IMR-90 (cell line): Measurements from ENCODE around the gene CLEC14A. TPM values are rescaled to one million over a fixed set of nuclear protein-coding genes. Genes with fewer than 3 reads are reported as not detected.

Experiments used
- ATAC-seq: fragments of 200-7000 bp; cut with Tn5 transposase; 2 replicates; pipeline ENCODE4 v1.9.1; 2020; ENCODE audit warnings: low read depth, mild to moderate bottlenecking, moderate library complexity
- BruUV-seq: library from RNA; stranded (reverse); fragments of 400-500 nt; replicated peaks from 2 replicates; lab custom pipeline; 2021; lab: Mats Ljungman, UMichigan
- CTCF ChIA-PET: fragments of 300-600 bp; formaldehyde crosslinking; extraction: SDS; loops from one replicate; lab custom pipeline; 2021; ENCODE audit warnings: antibody characterized with exemption; lab: Yijun Ruan, JAX
- POLR2A ChIA-PET: fragments of 300-600 bp; sonication (Branson Sonifier 250); formaldehyde crosslinking; loops from one replicate; lab custom pipeline; 2022; ENCODE audit warnings: antibody characterized with exemption; ENCODE audit not compliant: unreplicated experiment; lab: Charles Lee
- DNase-seq: peaks from one replicate; pipeline ENCODE4 v3.0.0; 2013
- H2AFZ ChIP-seq: replicated peaks from 2 replicates; pipeline ENCODE3; 2013; ENCODE audit warnings: low read length, mild to moderate bottlenecking; ENCODE audit not compliant: poor library complexity
- H2AK5ac ChIP-seq: 2 replicates; pipeline ENCODE4 v1.6.1; 2013; ENCODE audit warnings: low read depth, low read length, inconsistent platforms
- H2AK9ac ChIP-seq: replicated peaks from 2 replicates; pipeline ENCODE3; 2013; ENCODE audit warnings: mild to moderate bottlenecking, low read depth, low read length, moderate library complexity; ENCODE audit not compliant: poor library complexity
- H2BK120ac ChIP-seq: 2 replicates; pipeline ENCODE4 v1.6.1; 2013; ENCODE audit warnings: low read depth, low read length, inconsistent platforms
- H2BK15ac ChIP-seq: 3 replicates; pipeline ENCODE4 v1.6.1; 2013; ENCODE audit warnings: low read depth, low read length, inconsistent platforms
- H2BK20ac ChIP-seq: 2 replicates; pipeline ENCODE4 v1.6.1; 2013; ENCODE audit warnings: low read depth, mild to moderate bottlenecking, inconsistent platforms, low read length, moderate library complexity
- H2BK5ac ChIP-seq: 2 replicates; pipeline ENCODE4 v1.6.1; 2013; ENCODE audit warnings: mild to moderate bottlenecking, low read depth, low read length, inconsistent platforms; ENCODE audit not compliant: poor library complexity, severe bottlenecking
- H3K14ac ChIP-seq: replicated peaks from 2 replicates; pipeline ENCODE4 v1.6.1; 2013; ENCODE audit warnings: low read depth, low read length, inconsistent platforms
- H3K18ac ChIP-seq: 2 replicates; pipeline ENCODE4 v1.6.1; 2013; ENCODE audit warnings: low read depth, low read length, control low read depth
- H3K23ac ChIP-seq: 2 replicates; pipeline ENCODE4 v1.6.1; 2013; ENCODE audit warnings: low read depth, low read length, inconsistent platforms
- H3K27ac ChIP-seq: 2 replicates; pipeline ENCODE4 v1.5.1; 2013; ENCODE audit warnings: mild to moderate bottlenecking, control low read depth, low read length; ENCODE audit not compliant: insufficient read depth
- H3K27me3 ChIP-seq: 2 replicates; pipeline ENCODE4 v1.6.1; 2013; ENCODE audit warnings: low read length; ENCODE audit not compliant: control insufficient read depth, insufficient read depth
- H3K36me3 ChIP-seq: 2 replicates; pipeline ENCODE4 v1.6.1; 2013; ENCODE audit warnings: low read length, mixed read lengths; ENCODE audit not compliant: control insufficient read depth, insufficient read depth
- H3K4ac ChIP-seq: 2 replicates; pipeline ENCODE4 v1.6.1; 2013; ENCODE audit warnings: low read depth, low read length, inconsistent platforms
- H3K4me1 ChIP-seq: 2 replicates; pipeline ENCODE4 v1.6.1; 2013; ENCODE audit warnings: low read length, mixed read lengths; ENCODE audit not compliant: control insufficient read depth, insufficient read depth
- H3K4me2 ChIP-seq: 2 replicates; pipeline ENCODE4 v1.6.1; 2013; ENCODE audit warnings: low read depth, mild to moderate bottlenecking, control low read depth, low read length, moderate library complexity
- H3K4me3 ChIP-seq: 2 replicates; pipeline ENCODE4 v1.5.1; 2013; ENCODE audit warnings: low read depth, mild to moderate bottlenecking, control low read depth, low read length, moderate library complexity; ENCODE audit not compliant: insufficient read depth
- H3K56ac ChIP-seq: 2 replicates; pipeline ENCODE4 v1.6.1; 2013; ENCODE audit warnings: low read length, inconsistent platforms; ENCODE audit not compliant: insufficient read depth; ENCODE audit errors: extremely low read depth
- H3K79me1 ChIP-seq, 2 experiments: 2 replicates each; pipeline ENCODE4 v1.6.1; 2013; ENCODE audit warnings: low read length in 2 of 2, inconsistent platforms in 1 of 2, low read depth in 1 of 2
- H3K9ac ChIP-seq: 2 replicates; pipeline ENCODE4 v1.6.1; 2013; ENCODE audit warnings: low read depth, low read length, control low read depth
- H3K9me1 ChIP-seq: 2 replicates; pipeline ENCODE4 v1.6.1; 2013; ENCODE audit warnings: low read length, inconsistent platforms; ENCODE audit not compliant: insufficient read depth
- H3K9me3 ChIP-seq: 2 replicates; pipeline ENCODE4 v1.6.1; 2013; ENCODE audit warnings: low read length; ENCODE audit not compliant: control insufficient read depth, insufficient read depth
- H4K20me1 ChIP-seq: 2 replicates; pipeline ENCODE4 v1.6.1; 2013; ENCODE audit warnings: low read length, inconsistent platforms; ENCODE audit not compliant: insufficient read depth
- H4K5ac ChIP-seq: 2 replicates; pipeline ENCODE4 v1.6.1; 2013; ENCODE audit warnings: mild to moderate bottlenecking, low read depth, low read length, control low read depth
- H4K8ac ChIP-seq, 2 experiments: 2 replicates each; pipeline ENCODE4 v1.6.1; 2013; ENCODE audit warnings: low read depth in 2 of 2, low read length in 2 of 2, control low read depth in 1 of 2, inconsistent platforms in 1 of 2
- H4K91ac ChIP-seq: 2 replicates; pipeline ENCODE4 v1.6.1; 2013; ENCODE audit warnings: low read depth, low read length, inconsistent platforms; ENCODE audit not compliant: insufficient read depth
- CEBPB ChIP-seq: IDR thresholded peaks from 2 replicates; pipeline ENCODE4 v1.6.1; 2012; ENCODE audit warnings: low read depth, low read length, improper control_type of control experiment
- NFE2L2 ChIP-seq: fragments of 150-350 bp; IDR thresholded peaks from 2 replicates; pipeline ENCODE4 v1.6.1; 2016; ENCODE audit warnings: low read depth, mild to moderate bottlenecking, low read length
- WGBS, 2 experiments: methylation state at CpG; one replicate each; pipeline versions ENCODE4 v1.1.5 to v1.1.7; 2013; ENCODE audit warnings: missing lambda C conversion rate in 2 of 2; ENCODE audit not compliant: insufficient read length in 1 of 2; ENCODE audit errors: extremely low coverage in 2 of 2; 5-methylcytosine and 5-hydroxymethylcytosine counted together
- dilution Hi-C: fragments of 300-500 bp; cut with HindIII; formaldehyde crosslinking; loops from one replicate; pipeline ENCODE4 v1.14.3; 2018; ENCODE audit warnings: low sequenced_read_pairs; ENCODE audit not compliant: unreplicated experiment
- in situ Hi-C: fragments of 300-500 bp; cut with MboI; formaldehyde crosslinking; loops from 3 replicates; pipeline ENCODE4 v1.14.3; 2019; ENCODE audit warnings: low sequenced_read_pairs, inconsistent platforms, mixed read lengths
- intact Hi-C: fragments of 100-400 bp; cut with micrococcal nuclease; formaldehyde crosslinking; loops from 2 replicates; pipeline ENCODE4 v1.10.0; 2022
- polyA plus RNA-seq, 3 experiments: library from polyadenylated mRNA; depleted of rRNA; stranded (reverse); fragments of >200 nt; gene quantifications; 2 replicates each; pipeline ENCODE4 v1.2.3, GENCODE V29; 2012; ENCODE audit warnings: low replicate concordance in 1 of 3
- total RNA-seq: library from RNA; depleted of rRNA; stranded (reverse); fragments of >200 nt; gene quantifications from 2 replicates; pipeline ENCODE4 v1.2.3, GENCODE V29; 2012
- TF ChIP-seq, protein P1 (sequence below): conservative IDR thresholded peaks from 2 replicates; pipeline ENCODE4 v1.5.1; 2012; ENCODE audit warnings: mild to moderate bottlenecking, low read depth, low read length, improper control_type of control experiment

The CLEC14A gene
- total and polyA plus RNA-seq, 2 of the 4 experiments (the other 2 are of a cell fraction), result 3.0 to 6.2 TPM

DNA sequence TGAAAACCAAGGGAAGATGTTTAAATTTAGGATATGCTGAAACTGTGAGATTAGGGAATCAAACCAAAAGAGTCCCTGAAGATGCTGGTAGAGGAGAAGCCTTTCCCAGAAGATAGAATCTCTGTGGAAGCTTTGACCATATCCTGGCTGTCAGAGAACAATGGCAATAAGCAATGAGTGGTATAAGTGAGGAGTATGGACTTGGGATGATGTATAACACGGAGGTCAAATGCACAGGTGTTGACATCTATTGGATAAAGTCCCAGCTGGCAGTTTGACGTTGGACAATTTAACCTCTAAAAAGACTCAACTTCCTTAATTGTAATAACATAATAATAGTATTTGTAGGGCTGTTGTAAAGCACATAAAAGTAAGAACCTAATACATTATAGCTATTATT is 30.1 kb upstream of the CLEC14A start:
- Histone ChIP-seq H3K4me1 (peaks cover 1% of the 10 kb centered on the region; the same call in 1 of the 2 replicates), H3K9me3 (no peaks in the 10 kb centered on the region; the same call in 1 of the 2 replicates), H2BK5ac (no peak overlapping the region), H4K91ac (no peak overlapping the region; the same call in 1 of the 2 replicates), H3K4ac (no peak overlapping the region; the same call in 1 of the 2 replicates), H2BK20ac (peak overlapping the region; percentile 78; the same call in 1 of the 2 replicates), H4K5ac (peak overlapping the region; percentile 40; the same call in 1 of the 2 replicates), H2AFZ (no peak overlapping the region), H3K27ac (no peak overlapping the region), H3K4me2 (no peak overlapping the region), H3K4me3 (no peak overlapping the region), H3K23ac (no peak overlapping the region), H3K18ac (peak overlapping the region; percentile 74; the same call in 1 of the 2 replicates), H3K79me1 (no peaks in the 10 kb centered on the region), H3K27me3 (no peaks in the 10 kb centered on the region), H3K14ac (no peak overlapping the region), H3K36me3 (no peaks in the 10 kb centered on the region; the same call in 1 of the 2 replicates), H4K20me1 (no peaks in the 10 kb centered on the region), H3K9ac (no peak overlapping the region), H2AK9ac (no peak overlapping the region), H3K56ac (no peak overlapping the region), H3K9me1 (no peaks in the 10 kb centered on the region), H4K8ac (no peak overlapping the region), H2BK120ac (peak overlapping the region; percentile 52), H2AK5ac (no peak overlapping the region), H2BK15ac (peak overlapping the region; percentile 93; the same call in 1 of the 3 replicates)
- no TSS peak for BruUV-seq
- ChIA-PET CTCF (no interaction called here), POLR2A (no interaction called here)
- TF ChIP-seq NFE2L2, result no peak
- no peak for TF ChIP-seq CEBPB
- TF ChIP-seq, protein P1, sequence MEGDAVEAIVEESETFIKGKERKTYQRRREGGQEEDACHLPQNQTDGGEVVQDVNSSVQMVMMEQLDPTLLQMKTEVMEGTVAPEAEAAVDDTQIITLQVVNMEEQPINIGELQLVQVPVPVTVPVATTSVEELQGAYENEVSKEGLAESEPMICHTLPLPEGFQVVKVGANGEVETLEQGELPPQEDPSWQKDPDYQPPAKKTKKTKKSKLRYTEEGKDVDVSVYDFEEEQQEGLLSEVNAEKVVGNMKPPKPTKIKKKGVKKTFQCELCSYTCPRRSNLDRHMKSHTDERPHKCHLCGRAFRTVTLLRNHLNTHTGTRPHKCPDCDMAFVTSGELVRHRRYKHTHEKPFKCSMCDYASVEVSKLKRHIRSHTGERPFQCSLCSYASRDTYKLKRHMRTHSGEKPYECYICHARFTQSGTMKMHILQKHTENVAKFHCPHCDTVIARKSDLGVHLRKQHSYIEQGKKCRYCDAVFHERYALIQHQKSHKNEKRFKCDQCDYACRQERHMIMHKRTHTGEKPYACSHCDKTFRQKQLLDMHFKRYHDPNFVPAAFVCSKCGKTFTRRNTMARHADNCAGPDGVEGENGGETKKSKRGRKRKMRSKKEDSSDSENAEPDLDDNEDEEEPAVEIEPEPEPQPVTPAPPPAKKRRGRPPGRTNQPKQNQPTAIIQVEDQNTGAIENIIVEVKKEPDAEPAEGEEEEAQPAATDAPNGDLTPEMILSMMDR, result no peak
- intact Hi-C loops (no loop called here), dilution Hi-C loops (no loop called here), in situ Hi-C loops (no loop called here)
- DNase-seq (no peak), ATAC-seq (no peak)
- WGBS, 2 experiments, result no CpG with 5 or more reads among the region's 2 CpGs
